SK-N-SH (cell line): ENCODE data around the gene ACAD11. TPM values are rescaled to one million over a fixed set of nuclear protein-coding genes. Genes with fewer than 3 reads are reported as not detected.

ENCODE experiments used
- CTCF ChIA-PET: fragments of 300-600, 350-600 bp; formaldehyde crosslinking; extraction: SDS; loops from one replicate; lab custom pipeline; 2021; lab: Yijun Ruan, JAX
- POLR2A ChIA-PET: fragments of 350-600 bp; sonication (Branson Sonifier 250); formaldehyde crosslinking; extraction: SDS; loops from one replicate; lab custom pipeline; 2020; ENCODE audit warnings: antibody characterized with exemption, inconsistent platforms; lab: Yijun Ruan, JAX
- DNase-seq: peaks from one replicate; pipeline ENCODE4 v3.0.0; 2012
- H2AFZ ChIP-seq: fragments of 200-600 bp; sonication (generic); 2 replicates; pipeline ENCODE4 v1.8.1; 2016; ENCODE audit warnings: antibody characterized with exemption, mild to moderate bottlenecking, low read depth
- H3F3A ChIP-seq: fragments of 200-600 bp; sonication (generic); replicated peaks from 2 replicates; pipeline ENCODE3; 2016; ENCODE audit warnings: antibody characterized with exemption, mild to moderate bottlenecking; ENCODE audit not compliant: insufficient read depth
- H3K27ac ChIP-seq, 2 experiments: fragments of 200-500 bp in 1 of 2; fragments of 200-600 bp in 1 of 2; sonication (Bioruptor generic) in 1 of 2; sonication (generic), shearing (Covaris generic) in 1 of 2; 2 replicates each; pipeline versions ENCODE4 v1.5.1 to v1.6.1; 2014 to 2016; ENCODE audit warnings: low read depth in 2 of 2, inconsistent platforms in 1 of 2, low read length in 1 of 2, mild to moderate bottlenecking in 1 of 2, mixed read lengths in 1 of 2
- H3K27me3 ChIP-seq: fragments of 200-600 bp; sonication (generic), shearing (Covaris generic); 2 replicates; pipeline ENCODE4 v1.6.1; 2016; ENCODE audit warnings: mixed run types; ENCODE audit not compliant: insufficient read depth
- H3K36me3 ChIP-seq, 2 experiments: fragments of 200-500 bp in 1 of 2; fragments of 200-600 bp in 1 of 2; sonication (Bioruptor generic) in 1 of 2; sonication (generic) in 1 of 2; replicated peaks in 1 of 2; 2 replicates each; pipeline versions ENCODE3 to v1.5.1; 2014 to 2016; ENCODE audit warnings: low read length in 1 of 2, mild to moderate bottlenecking in 1 of 2; ENCODE audit not compliant: insufficient read depth in 2 of 2, control insufficient read depth in 1 of 2
- H3K4me1 ChIP-seq, 2 experiments: fragments of 200-500 bp in 1 of 2; fragments of 200-600 bp in 1 of 2; sonication (Bioruptor generic) in 1 of 2; sonication (generic), shearing (Covaris generic) in 1 of 2; 2 replicates each; pipeline versions ENCODE4 v1.5.1 to v1.6.1; 2014 to 2016; ENCODE audit warnings: low read depth in 1 of 2, low read length in 1 of 2, mixed run types in 1 of 2; ENCODE audit not compliant: insufficient read depth in 2 of 2, control insufficient read depth in 1 of 2
- H3K4me2 ChIP-seq: fragments of 200-600 bp; sonication (generic), shearing (Covaris generic); 2 replicates; pipeline ENCODE4 v1.6.1; 2017; ENCODE audit warnings: mixed run types
- H3K4me3 ChIP-seq, 2 experiments: fragments of 200-500 bp in 1 of 2; fragments of 200-600 bp in 1 of 2; sonication (Bioruptor generic) in 1 of 2; sonication (generic), shearing (Covaris generic) in 1 of 2; 2 replicates each; pipeline versions ENCODE4 v1.5.1 to v1.8.1; 2014 to 2016; ENCODE audit warnings: low read depth in 2 of 2, inconsistent platforms in 1 of 2, low read length in 1 of 2, mild to moderate bottlenecking in 1 of 2, mixed read lengths in 1 of 2, moderate library complexity in 1 of 2
- H3K79me2 ChIP-seq: fragments of 200-600 bp; sonication (generic); 2 replicates; pipeline ENCODE4 v1.8.1; 2017; ENCODE audit warnings: mild to moderate bottlenecking; ENCODE audit not compliant: insufficient read depth
- H3K9ac ChIP-seq: fragments of 200-600 bp; sonication (generic); 2 replicates; pipeline ENCODE4 v1.6.1; 2017; ENCODE audit warnings: mixed run types
- H3K9me2 ChIP-seq: fragments of 200-600 bp; sonication (generic); 2 replicates; pipeline ENCODE4 v1.6.1; 2017; ENCODE audit warnings: mixed run types
- H3K9me3 ChIP-seq: fragments of 200-600 bp; sonication (generic); 2 replicates; pipeline ENCODE4 v1.6.1; 2017; ENCODE audit warnings: mixed run types, mild to moderate bottlenecking, moderate library complexity
- H4K20me1 ChIP-seq: fragments of 200-600 bp; sonication (generic); 2 replicates; pipeline ENCODE4 v1.6.1; 2017; ENCODE audit warnings: mild to moderate bottlenecking, mixed run types; ENCODE audit not compliant: insufficient read depth
- EP300 ChIP-seq, 2 experiments: IDR thresholded peaks; 2 replicates each; pipeline versions ENCODE4 v1.4.0 to v1.6.1; 2012; ENCODE audit warnings: borderline replicate concordance in 1 of 2, low read depth in 1 of 2, low read length in 1 of 2
- EZH2phosphoT487 ChIP-seq: fragments of 200-600 bp; sonication (generic); IDR thresholded peaks from 2 replicates; pipeline ENCODE4 v1.6.1; 2017; ENCODE audit warnings: low read depth, mixed run types, mild to moderate bottlenecking, antibody characterized with exemption, moderate library complexity, borderline replicate concordance
- FOSL2 ChIP-seq: IDR thresholded peaks from 2 replicates; pipeline ENCODE4 v1.4.0; 2012; ENCODE audit warnings: low read depth, mild to moderate bottlenecking, moderate library complexity, borderline replicate concordance
- FOXJ3 ChIP-seq: sonication (generic); formaldehyde crosslinking; IDR thresholded peaks from 2 replicates; pipeline ENCODE4 v1.5.1; 2020; ENCODE audit warnings: mild to moderate bottlenecking, missing genetic modification reagents
- FOXM1 ChIP-seq: IDR thresholded peaks from 2 replicates; pipeline ENCODE4 v1.4.0; 2012; ENCODE audit warnings: low read depth, mild to moderate bottlenecking
- GABPA ChIP-seq: IDR thresholded peaks from 2 replicates; pipeline ENCODE4 v1.4.0; 2012; ENCODE audit warnings: low read depth, mild to moderate bottlenecking
- JUND ChIP-seq: IDR thresholded peaks from 2 replicates; pipeline ENCODE4 v1.4.0; 2012
- MAX ChIP-seq: IDR thresholded peaks from 2 replicates; pipeline ENCODE4 v1.4.0; 2012; ENCODE audit warnings: low read depth
- MEF2A ChIP-seq: IDR thresholded peaks from 2 replicates; pipeline ENCODE4 v1.4.0; 2012; ENCODE audit warnings: low read depth, borderline replicate concordance
- NFIC ChIP-seq: IDR thresholded peaks from 2 replicates; pipeline ENCODE4 v1.4.0; 2012; ENCODE audit warnings: borderline replicate concordance
- NRF1 ChIP-seq: IDR thresholded peaks from 2 replicates; pipeline ENCODE4 v1.6.1; 2012; ENCODE audit warnings: low read depth, mild to moderate bottlenecking, low read length
- POLR2AphosphoS5 ChIP-seq: IDR thresholded peaks from 2 replicates; pipeline ENCODE4 v1.6.1; 2012; ENCODE audit warnings: low read depth, low read length
- RAD21 ChIP-seq: IDR thresholded peaks from 2 replicates; pipeline ENCODE4 v1.6.1; 2012; ENCODE audit warnings: mild to moderate bottlenecking, low read length
- RCOR1 ChIP-seq: fragments of 150-350 bp; IDR thresholded peaks from 2 replicates; pipeline ENCODE4 v1.6.1; 2017; ENCODE audit warnings: antibody characterized with exemption, low read length
- SIN3A ChIP-seq: IDR thresholded peaks from 2 replicates; pipeline ENCODE4 v1.6.1; 2012; ENCODE audit warnings: low read depth, mild to moderate bottlenecking, low read length, moderate library complexity, borderline replicate concordance
- SMC3 ChIP-seq: IDR thresholded peaks from 2 replicates; pipeline ENCODE4 v1.6.1; 2012; ENCODE audit warnings: low read depth, low read length, improper control_type of control experiment
- TCF12 ChIP-seq: IDR thresholded peaks from 2 replicates; pipeline ENCODE4 v1.4.0; 2012
- TEAD4 ChIP-seq: IDR thresholded peaks from 2 replicates; pipeline ENCODE4 v1.4.0; 2012; ENCODE audit warnings: mild to moderate bottlenecking, borderline replicate concordance; ENCODE audit not compliant: insufficient read depth
- YY1 ChIP-seq: IDR thresholded peaks from 2 replicates; pipeline ENCODE4 v1.4.0; 2012; ENCODE audit warnings: low read depth, mild to moderate bottlenecking
- WGBS: methylation state at CpG from one replicate; pipeline ENCODE4 v1.1.6; 2017; ENCODE audit warnings: low lambda C conversion rate; 5-methylcytosine and 5-hydroxymethylcytosine counted together
- polyA plus RNA-seq, 3 experiments: library from polyadenylated mRNA; depleted of rRNA; stranded (reverse); fragments of >200 nt; gene quantifications; 2 replicates each; pipeline ENCODE4 v1.2.3, GENCODE V29; 2012

The ACAD11 gene
- polyA plus RNA-seq, 1 of the 3 experiments (the other 2 are of a cell fraction): 16.3 TPM

- no peak for DNase-seq
- H3K4me1 ChIP-seq: peaks cover 0 to 14% of the 10 kb centered on the region in 2 experiments; a peak in 3 of 4 replicates
- no peaks in the 10 kb centered on the region for H3K9me3 ChIP-seq
- peak overlapping the region; percentile 60; the same call in 1 of the 2 replicates for H2AFZ ChIP-seq
- H3K36me3 ChIP-seq: peaks cover 14 to 32% of the 10 kb centered on the region in 2 experiments
- H3K9ac ChIP-seq: 0 out of 2 replicates have a peak overlapping the region, but pooled peaks have one; percentile 14
- CTCF ChIA-PET: interaction anchor here (6.8 kb wide), 1 partner anchor 102 kb away, joined by 121 read pairs; no protein-coding TSS in a partner anchor
- no peaks in the 10 kb centered on the region for H3K79me2 ChIP-seq
- H3K9me2 ChIP-seq: no peaks in the 10 kb centered on the region
- H4K20me1 ChIP-seq: no peaks in the 10 kb centered on the region
- H3K27ac ChIP-seq: peak overlapping the region; percentile 56 to 78; a peak in 3 of 4 replicates
- no peaks in the 10 kb centered on the region for H3K27me3 ChIP-seq
- no peaks in the 10 kb centered on the region for H3F3A ChIP-seq
- peak overlapping the region; percentile 41; the same call in 1 of the 2 replicates for H3K4me2 ChIP-seq
- TF ChIP-seq JUND (peak; percentile 45), SMC3 (no peak), FOSL2 (peak; percentile 39; the same call in 1 of the 2 replicates), SIN3A (no peak), NFIC (peak; percentile 25; the same call in 1 of the 2 replicates), TCF12 (0 out of 2 replicates have a peak, but pooled peaks have one; percentile 26), EP300 (IDR thresholded peaks at IDR 0.05; ENCODE audit: borderline replicate concordance in 1 of 2, low read depth in 1 of 2, low read length in 1 of 2) (0 out of 4 replicates have a peak, but pooled peaks of 1 of the 2 experiments have one; percentile 16), TEAD4 (peak; percentile 50; the same call in 1 of the 2 replicates), POLR2AphosphoS5 (no peak)
- no peak overlapping the region for H3K4me3 ChIP-seq
- POLR2A ChIA-PET: no interaction called here
- WGBS: 5% methylated on average over 1 of the region's 1 CpG
Measured at GRCh38 chr3:132637590-132637989, 22.0 kb downstream of the ACAD11 start.

- H3K9me3 ChIP-seq: no peaks in the 10 kb centered on the region
- no peak overlapping the region for H3K27ac ChIP-seq
- no peak overlapping the region for H3K4me3 ChIP-seq
- ChIA-PET CTCF (interaction anchor here (0.8 to 2.2 kb wide), 3 partner anchors 8 to 99 kb away, joined by 3 to 11 read pairs (median 3); no protein-coding TSS in a partner anchor), POLR2A (no interaction called here)
- no peak overlapping the region for H2AFZ ChIP-seq
- no peaks in the 10 kb centered on the region for H3K27me3 ChIP-seq
- peaks cover 0 to 22% of the 10 kb centered on the region in 2 experiments; a peak in 3 of 4 replicates for H3K4me1 ChIP-seq
- H3K36me3 ChIP-seq: peaks cover 14 to 25% of the 10 kb centered on the region in 2 experiments
- H3F3A ChIP-seq: peaks cover 7% of the 10 kb centered on the region
- H3K79me2 ChIP-seq: no peaks in the 10 kb centered on the region
- TF ChIP-seq JUND: no peak
- TF ChIP-seq MEF2A: no peak
- TF ChIP-seq RAD21: no peak
- TF ChIP-seq FOXM1: no peak
- no peak for TF ChIP-seq FOSL2
- no peak for TF ChIP-seq TEAD4
- TF ChIP-seq FOXJ3 (CRISPR knock-in tag): no peak
- no peak for TF ChIP-seq GABPA
- TF ChIP-seq YY1: no peak
- TF ChIP-seq MAX: no peak
- TF ChIP-seq NRF1: no peak
- TF ChIP-seq RCOR1: no peak
- no peak for TF ChIP-seq EZH2phosphoT487
- no peak for DNase-seq
- H4K20me1 ChIP-seq: no peaks in the 10 kb centered on the region
- no peak overlapping the region for H3K9ac ChIP-seq
- no peaks in the 10 kb centered on the region for H3K9me2 ChIP-seq
- H3K4me2 ChIP-seq: no peak overlapping the region
Measured at GRCh38 chr3:132635052-132635451, 24.6 kb downstream of the ACAD11 start.
